ENCODE results near the gene IFI27L2. TPM values are rescaled to one million over a fixed set of nuclear protein-coding genes. Genes with fewer than 3 reads are reported as not detected.

Gene IFI27L2
- total and polyA plus RNA-seq, 12 donors: 41.5 to 122 (median 68.3) TPM

- no peak overlapping the region for H3K27ac ChIP-seq
- WGBS, 2 donors: 69 to 81% methylated on average over 5 of the region's 5 CpGs
- peaks cover 0 to 5% (median 0%) of the 10 kb centered on the region in 9 donors for H3K4me1 ChIP-seq
- DNase-seq (no peak), ATAC-seq (no peak)
- no peak for TF ChIP-seq CTCF (IDR thresholded peaks at IDR 0.05)
- H3K27me3 ChIP-seq: peaks cover 0 to 9% (median 4%) of the 10 kb centered on the region in 7 donors
- H3K9me3 ChIP-seq: peaks cover 0 to 11% (median 0%) of the 10 kb centered on the region in 11 donors
- no peak overlapping the region for H3K4me3 ChIP-seq
- H3K36me3 ChIP-seq: no peaks in the 10 kb centered on the region
- intact Hi-C loops (cut with DNase I): loop anchor here in 9 of 10 donors (5.0 to 10.0 kb wide), 9 partner anchors 33 to 346 kb away; partner anchors contain the start of genes DDX24 (in 1 of the 9), IFI27L1 (in 1 of the 9) and PPP4R4 (in 1 of the 9)
These were observed 9.6 kb upstream of the IFI27L2 start for GRCh38 chr14:94139006-94139405.

- DNase-seq: no peak
- TF ChIP-seq CTCF (IDR thresholded peaks at IDR 0.05): no peak
- H3K9me3 ChIP-seq: peaks cover 0 to 11% (median 0%) of the 10 kb centered on the region in 11 donors
- 86 to 89% methylated on average over 9 of the region's 9 CpGs for WGBS, 2 donors
- H3K4me3 ChIP-seq: no peak overlapping the region
- H3K4me1 ChIP-seq: peaks cover 0 to 5% (median 0%) of the 10 kb centered on the region in 9 donors
- no peak for ATAC-seq
- no peak overlapping the region for H3K27ac ChIP-seq
- H3K36me3 ChIP-seq: no peaks in the 10 kb centered on the region
- peaks cover 0 to 9% (median 4%) of the 10 kb centered on the region in 7 donors for H3K27me3 ChIP-seq
- intact Hi-C loops (cut with DNase I): loop anchor here in 9 of 10 donors (5.0 to 10.0 kb wide), 9 partner anchors 34 to 347 kb away; partner anchors contain the start of genes DDX24 (in 1 of the 9), IFI27L1 (in 1 of the 9) and PPP4R4 (in 1 of the 9)
These were observed 8.8 kb upstream of the IFI27L2 start for GRCh38 chr14:94138251-94138650.

- H3K27ac ChIP-seq: no peak overlapping the region
- peak; percentile 90 to 99 (median 96) for TF ChIP-seq CTCF (IDR thresholded peaks at IDR 0.05)
- intact Hi-C loops (cut with DNase I): loop anchor here (1.0 to 10.0 kb wide), 11 partner anchors 36 to 348 kb away; partner anchors contain the start of genes DDX24 (in 1 of the 10), IFI27L1 (in 1 of the 10) and PPP4R4 (in 1 of the 10)
- H3K27me3 ChIP-seq: peaks cover 0 to 9% (median 4%) of the 10 kb centered on the region in 7 donors
- 30 to 32% methylated on average over 18 of the region's 18 CpGs for WGBS, 2 donors
- no peak overlapping the region for H3K4me3 ChIP-seq
- H3K4me1 ChIP-seq: peaks cover 0 to 5% (median 0%) of the 10 kb centered on the region in 9 donors
- no peaks in the 10 kb centered on the region for H3K36me3 ChIP-seq
- ATAC-seq (peak; percentile 87 to 95 (median 93)), DNase-seq (peak; percentile 87 to 88)
- peaks cover 0 to 11% (median 0%) of the 10 kb centered on the region in 11 donors for H3K9me3 ChIP-seq
These were observed 7.3 kb upstream of the IFI27L2 start for GRCh38 chr14:94136575-94137331.

- Histone ChIP-seq H3K4me1 (peaks cover 0 to 5% (median under 1%) of the 10 kb centered on the region in 9 donors), H3K27me3 (peaks cover 0 to 9% (median 4%) of the 10 kb centered on the region in 7 donors), H3K27ac (no peak overlapping the region), H3K4me3 (no peak overlapping the region), H3K36me3 (no peaks in the 10 kb centered on the region), H3K9me3 (peaks cover 0 to 11% (median 0%) of the 10 kb centered on the region in 11 donors)
- TF ChIP-seq CTCF (IDR thresholded peaks at IDR 0.05): no peak
- ATAC-seq (no peak), DNase-seq (no peak)
- intact Hi-C loops (cut with DNase I): loop anchor here in 9 of 10 donors (5.0 to 10.0 kb wide), 9 partner anchors 37 to 349 kb away; partner anchors contain the start of genes DDX24 (in 1 of the 9), IFI27L1 (in 1 of the 9) and PPP4R4 (in 1 of the 9)
- 74 to 75% methylated on average over 4 of the region's 4 CpGs for WGBS, 2 donors
These were observed 6.1 kb upstream of the IFI27L2 start for GRCh38 chr14:94135476-94135875.

Measured in heart right ventricle (tissue), 16 donors.